ENCODE measurements around the gene DZIP1.
"Not testable (repeated sequence)": the region's sequence is repeated elsewhere in the genome, so short reads cannot be mapped to it uniquely, and the experiment has no call there.

The DZIP1 gene

GRCh38 chr13:95644601-95645052 lies at the start of gene DZIP1:
Gene DZIP1, minus strand, starts transcription at chr13:95644706. Its CDS starts 2,677 bp downstream, at chr13:95642029.
- peak; percentile 75 for DNase-seq

- not testable (repeated sequence) for DNase-seq
Measured at GRCh38 chr13:95690986-95691385, 46.5 kb upstream of the DZIP1 start.

- no peak for DNase-seq
Measured at GRCh38 chr13:95689582-95689926, 45.0 kb upstream of the DZIP1 start.

- DNase-seq, result not testable (repeated sequence)
Measured at GRCh38 chr13:95684960-95685359, 40.5 kb upstream of the DZIP1 start.

GRCh38 chr13:95684418-95684817 lies 39.9 kb upstream of the DZIP1 start:
- DNase-seq, result no peak

- no peak for DNase-seq
Measured at GRCh38 chr13:95679722-95680121, 35.2 kb upstream of the DZIP1 start.

- no peak for DNase-seq
Measured at GRCh38 chr13:95678967-95679366, 34.5 kb upstream of the DZIP1 start.

GRCh38 chr13:95677564-95678266 lies 33.2 kb upstream of the DZIP1 start:
- DNase-seq, result no peak

- DNase-seq, result peak; percentile 94
Measured at GRCh38 chr13:95676762-95677563, 32.5 kb upstream of the DZIP1 start, which contains the start of gene DNAJC3. Gene DNAJC3, plus strand, starts transcription at chr13:95677139. Its CDS starts 117 bp downstream, at chr13:95677256.

GRCh38 chr13:95676105-95676761 lies 31.7 kb upstream of the DZIP1 start:
- DNase-seq, result peak; percentile 14

GRCh38 chr13:95671597-95671996 lies 27.1 kb upstream of the DZIP1 start:
- no peak for DNase-seq

- DNase-seq, result not testable (repeated sequence)
Measured at GRCh38 chr13:95667235-95667634, 22.7 kb upstream of the DZIP1 start.

GRCh38 chr13:95660981-95661581 lies 16.6 kb upstream of the DZIP1 start:
- peak; percentile 0 for DNase-seq

- DNase-seq, result no peak
Measured at GRCh38 chr13:95659500-95659899, 15.0 kb upstream of the DZIP1 start.

- no peak for DNase-seq
Measured at GRCh38 chr13:95656386-95657015, 12.0 kb upstream of the DZIP1 start.

GRCh38 chr13:95652821-95653220 lies 8.3 kb upstream of the DZIP1 start:
- no peak for DNase-seq

GRCh38 chr13:95652244-95652764 lies 7.8 kb upstream of the DZIP1 start:
- DNase-seq, result no peak

GRCh38 chr13:95650696-95651095 lies 6.2 kb upstream of the DZIP1 start:
- no peak for DNase-seq

GRCh38 chr13:95647321-95647720 lies 2.8 kb upstream of the DZIP1 start:
- no peak for DNase-seq

GRCh38 chr13:95643936-95644598 lies 439 bp downstream of the DZIP1 start:
- peak; percentile 38 for DNase-seq

GRCh38 chr13:95643571-95643935 lies 953 bp downstream of the DZIP1 start:
- DNase-seq, result peak; percentile 38

GRCh38 chr13:95642999-95643398 lies 1.5 kb downstream of the DZIP1 start:
- no peak for DNase-seq
